HepG2 (cell line): ENCODE results near the gene KCTD6. TPM values are rescaled to one million over a fixed set of nuclear protein-coding genes. Genes with fewer than 3 reads are reported as not detected.

Experiments used
- ATAC-seq: fragments of 200-7000 bp; cut with Tn5 transposase; 3 replicates; pipeline ENCODE4 v1.9.1; 2020; ENCODE audit warnings: mild to moderate bottlenecking, moderate library complexity
- BruUV-seq: library from RNA; stranded (reverse); fragments of 400-500 nt; replicated peaks from 2 replicates; lab custom pipeline; 2021; lab: Mats Ljungman, UMichigan
- CTCF ChIA-PET: fragments of 300-600 bp; formaldehyde crosslinking; extraction: SDS; loops from one replicate; lab custom pipeline; 2021; ENCODE audit warnings: low total read pairs, inconsistent platforms, low intra/inter-chr PET ratio; lab: Yijun Ruan, JAX
- POLR2A ChIA-PET: fragments of 350-600 bp; sonication (Branson Sonifier 250); formaldehyde crosslinking; loops from one replicate; lab custom pipeline; 2020; ENCODE audit warnings: antibody characterized with exemption, inconsistent platforms; lab: Yijun Ruan, JAX
- DNase-seq: peaks from one replicate; pipeline ENCODE4 v3.0.0-alpha.2; 2015; ENCODE audit warnings: low spot score
- FAIRE-seq: peaks from 3 replicates; lab custom pipeline; 2011; peaks lifted over from hg19 to GRCh38; lab: Jason Lieb, UNC
- H2AFZ ChIP-seq: one replicate; pipeline ENCODE4 v1.6.1; 2011; ENCODE audit warnings: low read length, inconsistent platforms
- H3K27ac ChIP-seq: fragments of 300-600 bp; 3 replicates; pipeline ENCODE4 v1.8.0; 2011; ENCODE audit warnings: mixed run types, mild to moderate bottlenecking, mixed read lengths, low read length, inconsistent platforms; ENCODE audit not compliant: insufficient read depth; ENCODE audit errors: extremely low read length
- H3K27me3 ChIP-seq, 2 experiments: fragments of 200-600 bp in 1 of 2; 2 replicates in 1 of 2; 3 replicates in 1 of 2; pipeline versions ENCODE4 v1.6.0 to v1.8.0; 2011; ENCODE audit warnings: low read length in 2 of 2, mild to moderate bottlenecking in 2 of 2, moderate library complexity in 2 of 2, inconsistent platforms in 1 of 2; ENCODE audit not compliant: insufficient read depth in 2 of 2, control insufficient read depth in 1 of 2
- H3K36me3 ChIP-seq, 2 experiments: fragments of 200-600 bp in 1 of 2; replicated peaks in 1 of 2; 2 replicates in 1 of 2; 3 replicates in 1 of 2; pipeline versions ENCODE4 v1.5.1 to v1.8.0; 2011; ENCODE audit warnings: low read length in 2 of 2, inconsistent platforms in 1 of 2; ENCODE audit not compliant: insufficient read depth in 2 of 2, control insufficient read depth in 1 of 2
- H3K4me1 ChIP-seq: 2 replicates; pipeline ENCODE4 v1.5.1; 2012; ENCODE audit warnings: low read length, inconsistent platforms; ENCODE audit not compliant: insufficient read depth
- H3K4me2 ChIP-seq: 2 replicates; pipeline ENCODE4 v1.6.0; 2011; ENCODE audit warnings: low read depth, low read length, inconsistent platforms
- H3K4me3 ChIP-seq, 3 experiments: fragments of 200-600 bp in 1 of 3; sonication (generic), shearing (Covaris generic) in 1 of 3; replicated peaks in 1 of 3; 2 replicates each; pipeline ENCODE4 v1.5.1; 2011 to 2016; ENCODE audit warnings: low read length in 3 of 3, inconsistent platforms in 2 of 3, low read depth in 2 of 3, mild to moderate bottlenecking in 2 of 3, control low read depth in 1 of 3, mixed read lengths in 1 of 3; ENCODE audit not compliant: insufficient read depth in 1 of 3
- H3K79me2 ChIP-seq: one replicate; pipeline ENCODE4 v1.6.1; 2011; ENCODE audit warnings: low read length, inconsistent platforms; ENCODE audit not compliant: insufficient read depth
- H3K9ac ChIP-seq: 2 replicates; pipeline ENCODE4 v1.6.0; 2011; ENCODE audit warnings: mild to moderate bottlenecking, low read depth, low read length, inconsistent platforms; ENCODE audit not compliant: insufficient read depth
- H3K9me3 ChIP-seq: 2 replicates; pipeline ENCODE4 v1.5.1; 2012; ENCODE audit warnings: mild to moderate bottlenecking, low read length
- H4K20me1 ChIP-seq: 2 replicates; pipeline ENCODE4 v1.6.0; 2011; ENCODE audit warnings: inconsistent platforms, mild to moderate bottlenecking, low read length, moderate library complexity; ENCODE audit not compliant: insufficient read depth
- ARNT ChIP-seq: fragments of 450-650 bp; IDR thresholded peaks from 2 replicates; pipeline ENCODE4 v1.6.1; 2017
- ATF7 ChIP-seq, 2 experiments: fragments of 450-650 bp in 1 of 2; sonication (generic) in 1 of 2; formaldehyde crosslinking in 1 of 2; IDR thresholded peaks; 2 replicates each; pipeline versions ENCODE4 v1.4.0 to v1.6.1; 2016 to 2020; ENCODE audit warnings: antibody characterized with exemption in 1 of 2, mild to moderate bottlenecking in 1 of 2, missing genetic modification reagents in 1 of 2
- CBX1 ChIP-seq: IDR thresholded peaks from one replicate; pipeline ENCODE4 v1.6.1; 2016; ENCODE audit warnings: antibody characterized with exemption, low read depth
- CEBPZ ChIP-seq: IDR thresholded peaks from 2 replicates; pipeline ENCODE4 v1.6.1; 2012; ENCODE audit warnings: low read length, improper control_type of control experiment
- GZF1 ChIP-seq: sonication (generic); formaldehyde crosslinking; IDR thresholded peaks from 2 replicates; pipeline ENCODE4 v1.5.1; 2020; ENCODE audit warnings: mild to moderate bottlenecking, missing genetic modification reagents
- HDAC1 ChIP-seq: sonication (generic); formaldehyde crosslinking; IDR thresholded peaks from 2 replicates; pipeline ENCODE4 v1.5.1; 2020; ENCODE audit warnings: mild to moderate bottlenecking, missing genetic modification reagents
- NCOA5 ChIP-seq: sonication (generic); formaldehyde crosslinking; IDR thresholded peaks from 2 replicates; pipeline ENCODE4 v1.4.0; 2020; ENCODE audit warnings: missing genetic modification reagents
- NFIC ChIP-seq: IDR thresholded peaks from 2 replicates; pipeline ENCODE4 v1.6.1; 2012; ENCODE audit warnings: mild to moderate bottlenecking, low read length, inconsistent platforms
- POGZ ChIP-seq: sonication (generic); formaldehyde crosslinking; IDR thresholded peaks from 2 replicates; pipeline ENCODE4 v1.4.0; 2020; ENCODE audit warnings: mild to moderate bottlenecking, missing genetic modification reagents
- PRMT3 ChIP-seq: sonication (generic); formaldehyde crosslinking; IDR thresholded peaks from 2 replicates; pipeline ENCODE4 v1.8.1; 2022; ENCODE audit warnings: low read depth, mild to moderate bottlenecking, moderate library complexity, missing genetic modification reagents, borderline replicate concordance
- SETDB1 ChIP-seq: sonication (generic); formaldehyde crosslinking; IDR thresholded peaks from 2 replicates; pipeline ENCODE4 v1.5.1; 2020; ENCODE audit warnings: missing genetic modification reagents, mild to moderate bottlenecking, borderline replicate concordance
- ZBED4 ChIP-seq: sonication (generic); formaldehyde crosslinking; IDR thresholded peaks from 2 replicates; pipeline ENCODE4 v1.4.0; 2020; ENCODE audit warnings: missing genetic modification reagents, borderline replicate concordance
- ZNF496 ChIP-seq: sonication (generic); formaldehyde crosslinking; IDR thresholded peaks from 2 replicates; pipeline ENCODE4 v1.8.1; 2023; ENCODE audit warnings: mild to moderate bottlenecking, moderate library complexity, missing genetic modification reagents; ENCODE audit not compliant: insufficient replicate concordance
- ZNF784 ChIP-seq: sonication (generic); formaldehyde crosslinking; IDR thresholded peaks from 2 replicates; pipeline ENCODE4 v1.5.1; 2020; ENCODE audit warnings: missing genetic modification reagents, mild to moderate bottlenecking, borderline replicate concordance
- WGBS: methylation state at CpG from one replicate; pipeline ENCODE4 v1.1.6; 2017; ENCODE audit warnings: low lambda C conversion rate; 5-methylcytosine and 5-hydroxymethylcytosine counted together
- in situ Hi-C: cut with HindIII; loops from 2 replicates; pipeline ENCODE4 v1.10.0; 2017; ENCODE audit warnings: low pct_unique_long_range_greater_than_20kb; ENCODE audit not compliant: extremely low pct_ligation_motif_present
- intact Hi-C: fragments of 100-400 bp; cut with micrococcal nuclease; formaldehyde crosslinking; loops from one replicate; pipeline ENCODE4 v1.10.0; 2022; ENCODE audit not compliant: unreplicated experiment
- polyA plus RNA-seq, 8 experiments: library from polyadenylated mRNA; depleted of rRNA in 3 of 8; stranded (reverse) in 7 of 8; unstranded in 1 of 8; fragments of >200 nt; fragmentation: Illumina TruSeq in 4 of 8; extraction: Trizol in 4 of 8; gene quantifications; 2 replicates each; pipeline versions ENCODE4 v1.2.1 to v1.2.3, GENCODE V29; 2011 to 2016; ENCODE audit warnings: low read depth in 4 of 8, missing spikeins in 1 of 8, mixed read lengths in 1 of 8; ENCODE audit not compliant: insufficient read depth in 1 of 8
- total RNA-seq, 5 experiments: library from RNA; depleted of rRNA; stranded (reverse); fragments of >200 nt; fragmentation: Illumina TruSeq; extraction: Trizol; gene quantifications; 2 replicates each; pipeline ENCODE4 v1.2.3, GENCODE V29; 2016; ENCODE audit warnings: low read depth in 1 of 5

KCTD6 gene
- total and polyA plus RNA-seq, 2 of the 13 experiments (the other 11 are each of a cell fraction or from before 2014, with no cell fraction given), result 13.4 to 14.2 TPM

- TF ChIP-seq NFIC, result 0 out of 2 replicates have a peak, but pooled peaks have one; percentile 8
- peak; percentile 23; the same call in 1 of the 2 replicates for TF ChIP-seq HDAC1 (CRISPR knock-in tag)
- TF ChIP-seq POGZ (CRISPR knock-in tag), result 0 out of 2 replicates have a peak, but pooled peaks have one; percentile 3
- no peak for TF ChIP-seq GZF1
These were observed 17.5 kb upstream of the KCTD6 start (continued) for GRCh38 chr3:58474348-58474911.

GRCh38 chr3:58474967-58475578 lies 16.8 kb upstream of the KCTD6 start:
- no peaks in the 10 kb centered on the region for H3K9me3 ChIP-seq
- peak overlapping the region; percentile 78 for H3K27ac ChIP-seq
- no TSS peak for BruUV-seq
- in situ Hi-C loops (no loop called here), intact Hi-C loops (loop anchor here (5.0 kb wide), 1 partner anchor 38 kb away; no protein-coding TSS in a partner anchor)
- H3K4me1 ChIP-seq, result peaks cover 80% of the 10 kb centered on the region
- peak; percentile 30 for FAIRE-seq
- no peaks in the 10 kb centered on the region for H3K79me2 ChIP-seq
- H3K27me3 ChIP-seq, result no peaks in the 10 kb centered on the region
- no peak overlapping the region for H2AFZ ChIP-seq
- peak overlapping the region; percentile 76 for H3K4me2 ChIP-seq
- peak overlapping the region in 2 of 3 experiments; percentile 9 to 31; a peak in 2 of 6 replicates for H3K4me3 ChIP-seq
- peak; percentile 50 for ATAC-seq
- no peaks in the 10 kb centered on the region for H3K36me3 ChIP-seq
- DNase-seq, result peak; percentile 58
- WGBS, result 4% methylated on average over 3 of the region's 3 CpGs
- ChIA-PET POLR2A (interaction anchor here (0.9 to 1.4 kb wide), 2 partner anchors 12 to 13 kb away, joined by 3 to 4 read pairs; no protein-coding TSS in a partner anchor), CTCF (no interaction called here)
- H3K9ac ChIP-seq, result peak overlapping the region; percentile 40
- H4K20me1 ChIP-seq, result no peaks in the 10 kb centered on the region
- TF ChIP-seq SETDB1 (CRISPR knock-in tag), result no peak
- no peak for TF ChIP-seq CEBPZ
- TF ChIP-seq ARNT, result no peak
- no peak for TF ChIP-seq ZNF496 (CRISPR knock-in tag)
- TF ChIP-seq ATF7 (IDR thresholded peaks at IDR 0.05), result no peak
- TF ChIP-seq ATF7 (CRISPR knock-in tag; IDR thresholded peaks at IDR 0.05), result no peak
- no peak for TF ChIP-seq ZBED4 (CRISPR knock-in tag)
- TF ChIP-seq PRMT3, result no peak
- no peak for TF ChIP-seq NCOA5 (CRISPR knock-in tag)
- no peak for TF ChIP-seq ZNF784 (CRISPR knock-in tag)
- no peak for TF ChIP-seq CBX1
